GM12873 (cell line): ENCODE measurements around the gene CD160.

Experiments used
- TF ChIP-seq, protein P1 (sequence below): IDR thresholded peaks from 2 replicates; pipeline ENCODE4 v1.5.1; 2012; ENCODE audit warnings: low read depth, mild to moderate bottlenecking, moderate library complexity, low read length, control low read depth; ENCODE audit not compliant: insufficient read depth; ENCODE audit errors: missing control alignments

Gene CD160

DNA sequence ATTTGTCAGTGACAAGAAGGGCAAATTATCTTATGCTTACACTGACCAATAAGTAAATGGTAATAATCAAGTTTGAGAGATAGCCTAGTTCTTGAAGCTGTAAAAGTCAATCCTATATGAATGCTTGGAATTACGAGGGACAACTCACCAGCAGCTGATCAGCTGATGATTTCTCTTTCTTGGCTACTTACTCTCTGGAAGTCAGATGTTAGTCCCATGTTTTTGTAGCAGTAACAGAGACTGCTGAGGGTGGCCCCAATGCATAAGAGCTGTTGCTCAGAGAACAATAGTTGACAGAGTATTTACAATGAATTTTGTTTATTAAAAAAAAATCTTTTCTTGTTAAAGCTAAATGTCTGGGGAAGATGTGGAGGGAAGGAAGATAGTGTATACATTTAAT is 39.3 kb downstream of the CD160 start:
- TF ChIP-seq, protein P1, sequence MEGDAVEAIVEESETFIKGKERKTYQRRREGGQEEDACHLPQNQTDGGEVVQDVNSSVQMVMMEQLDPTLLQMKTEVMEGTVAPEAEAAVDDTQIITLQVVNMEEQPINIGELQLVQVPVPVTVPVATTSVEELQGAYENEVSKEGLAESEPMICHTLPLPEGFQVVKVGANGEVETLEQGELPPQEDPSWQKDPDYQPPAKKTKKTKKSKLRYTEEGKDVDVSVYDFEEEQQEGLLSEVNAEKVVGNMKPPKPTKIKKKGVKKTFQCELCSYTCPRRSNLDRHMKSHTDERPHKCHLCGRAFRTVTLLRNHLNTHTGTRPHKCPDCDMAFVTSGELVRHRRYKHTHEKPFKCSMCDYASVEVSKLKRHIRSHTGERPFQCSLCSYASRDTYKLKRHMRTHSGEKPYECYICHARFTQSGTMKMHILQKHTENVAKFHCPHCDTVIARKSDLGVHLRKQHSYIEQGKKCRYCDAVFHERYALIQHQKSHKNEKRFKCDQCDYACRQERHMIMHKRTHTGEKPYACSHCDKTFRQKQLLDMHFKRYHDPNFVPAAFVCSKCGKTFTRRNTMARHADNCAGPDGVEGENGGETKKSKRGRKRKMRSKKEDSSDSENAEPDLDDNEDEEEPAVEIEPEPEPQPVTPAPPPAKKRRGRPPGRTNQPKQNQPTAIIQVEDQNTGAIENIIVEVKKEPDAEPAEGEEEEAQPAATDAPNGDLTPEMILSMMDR, result no peak

DNA sequence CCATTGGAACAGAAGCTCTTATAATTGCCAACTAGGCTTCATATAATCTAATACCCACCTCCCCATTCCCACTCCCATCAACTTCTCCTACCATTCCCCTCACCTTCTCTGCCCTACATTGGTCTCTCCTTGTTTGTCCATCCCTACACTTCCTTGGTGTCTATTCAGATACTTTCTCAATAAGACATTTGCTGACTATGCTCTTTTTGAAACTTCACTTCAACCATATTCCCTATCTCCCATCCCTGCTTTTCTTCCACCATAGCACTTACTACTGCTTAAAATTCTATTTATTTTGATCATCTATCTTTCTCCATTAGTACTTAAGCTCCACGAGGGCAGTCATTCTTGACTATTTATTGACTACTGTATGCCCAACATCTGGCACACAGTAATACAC is 40.4 kb downstream of the CD160 start:
- TF ChIP-seq, protein P1, result no peak

DNA sequence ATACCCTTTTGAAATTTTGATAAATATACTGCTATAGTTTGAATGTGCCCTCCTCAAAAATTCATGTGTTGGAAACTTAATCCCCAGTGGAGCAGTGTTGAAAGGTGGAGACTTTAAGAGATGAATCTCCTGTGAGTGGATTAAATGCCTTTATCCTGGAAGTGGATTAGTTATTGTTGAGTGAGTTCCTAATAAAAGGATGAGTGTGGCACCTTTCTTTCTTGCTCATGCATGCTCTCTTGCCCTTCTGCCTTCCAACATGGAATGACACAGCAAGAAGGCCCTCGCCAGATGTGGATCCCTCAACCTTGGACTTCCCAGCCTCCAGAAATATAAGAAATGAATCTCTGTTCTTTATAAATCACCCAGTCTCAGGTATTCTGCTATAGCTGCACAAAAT is 51.8 kb downstream of the CD160 start:
- TF ChIP-seq, protein P1, result no peak

DNA sequence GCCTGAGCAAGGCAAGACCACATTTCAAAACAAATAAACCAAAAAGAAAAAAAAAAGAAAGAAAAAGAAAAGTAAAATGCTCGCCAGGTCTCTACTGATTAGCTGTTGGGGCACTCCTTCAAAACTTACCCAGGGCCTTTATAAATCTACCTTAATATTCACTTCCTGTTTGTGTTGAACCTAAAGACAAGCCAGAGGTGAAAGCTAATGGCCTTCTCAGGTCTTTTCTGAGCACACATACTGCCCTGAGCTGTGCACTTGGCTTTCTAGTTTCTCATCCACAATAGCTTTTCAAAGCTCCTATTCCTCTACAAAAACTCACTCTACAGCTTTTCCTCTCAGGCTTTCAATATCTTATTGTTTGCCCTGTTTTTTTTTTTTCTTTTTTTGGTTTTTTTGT is 54.1 kb downstream of the CD160 start:
- TF ChIP-seq, protein P1, result no peak

DNA sequence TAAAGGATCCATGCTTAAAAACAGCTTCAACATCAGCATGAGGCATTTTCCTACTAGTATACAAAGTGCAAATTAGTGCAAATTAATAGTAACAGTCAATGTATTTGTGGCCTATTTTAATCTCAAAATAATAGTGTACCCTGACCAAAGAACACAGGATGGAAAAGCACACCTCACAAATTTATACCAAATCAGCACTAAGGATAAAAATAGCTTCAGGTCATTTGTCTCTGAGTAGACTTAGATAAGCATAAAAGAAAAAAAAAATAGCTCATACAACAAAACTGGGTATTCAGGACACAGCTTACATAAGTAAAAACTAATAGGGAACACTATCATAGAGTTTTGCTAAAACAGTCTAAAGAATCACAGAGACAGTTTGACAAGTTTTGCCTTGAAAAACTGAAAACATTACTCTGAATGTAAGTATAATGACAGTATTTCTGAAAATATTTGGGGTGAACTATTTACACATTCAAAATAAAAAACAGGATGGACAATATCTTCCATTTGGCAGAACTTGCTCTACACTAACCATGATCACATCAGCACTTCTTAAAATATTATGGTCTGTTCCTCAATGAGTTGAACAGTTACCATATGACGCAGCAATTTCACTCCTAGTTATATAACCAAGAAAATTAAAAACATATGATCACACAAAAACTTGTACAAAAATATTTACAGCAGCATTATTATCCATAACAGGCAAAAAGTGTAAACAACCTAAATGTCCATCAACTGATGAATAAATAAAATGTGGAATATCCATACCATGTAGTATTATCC is 58.3 kb downstream of the CD160 start:
- TF ChIP-seq, protein P1, result no peak

DNA sequence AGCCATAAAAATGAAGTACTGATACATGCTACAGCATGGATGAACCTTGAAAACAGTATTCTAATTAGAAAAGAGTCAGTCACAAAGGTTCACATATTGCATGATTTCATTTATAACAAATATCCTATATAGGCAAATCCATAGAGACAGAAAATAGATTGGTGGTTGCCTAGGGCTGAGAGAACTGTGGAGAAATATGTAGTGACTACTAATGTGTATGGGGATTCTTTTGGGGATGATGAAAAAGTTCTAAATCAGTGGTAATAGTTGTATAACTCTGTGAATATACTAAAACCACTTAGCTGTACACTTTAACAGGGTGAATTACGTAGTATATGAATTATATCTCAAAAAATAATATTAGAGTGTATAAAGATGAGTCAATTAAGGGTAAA is 58.8 kb downstream of the CD160 start:
- TF ChIP-seq, protein P1, result no peak

DNA sequence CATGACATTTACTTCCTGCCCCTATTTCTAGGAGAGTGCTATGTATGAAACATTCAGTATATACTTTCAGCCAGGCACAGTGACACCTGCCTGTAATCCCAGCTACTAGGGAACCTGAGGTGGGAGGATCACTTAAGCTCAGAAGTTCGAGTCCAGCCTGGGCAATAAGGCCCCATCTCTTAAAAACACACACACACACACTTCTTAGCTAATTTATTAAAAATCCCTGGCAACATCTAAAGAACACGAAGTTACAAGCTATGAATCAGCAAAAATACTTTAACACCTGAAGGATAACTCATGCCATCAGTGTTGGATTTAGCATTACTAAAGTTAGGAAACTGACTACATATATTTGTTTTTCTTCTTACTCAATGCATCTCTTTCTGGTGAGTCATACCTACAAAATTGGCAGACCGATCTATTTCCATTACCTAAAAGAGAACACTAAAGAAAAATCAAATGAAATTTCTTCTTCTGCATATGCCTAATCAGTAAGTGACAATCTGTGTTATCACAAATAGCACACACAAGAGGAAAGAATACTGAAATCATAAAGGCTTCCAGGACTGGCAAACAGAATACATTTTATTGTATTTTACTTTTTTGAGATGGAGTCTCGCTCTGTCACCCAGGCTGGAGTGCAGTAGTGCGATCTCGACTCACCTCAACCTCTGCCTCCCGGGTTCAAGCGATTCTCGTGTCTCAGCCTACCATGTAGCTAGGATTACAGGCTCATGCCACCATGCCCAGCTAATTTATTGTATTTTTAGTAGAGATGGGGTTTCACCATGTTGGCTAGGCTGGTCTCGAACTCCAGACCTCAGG is 63.2 kb downstream of the CD160 start:
- TF ChIP-seq, protein P1, result no peak
